Body of pancreas (tissue), 4 donors: ENCODE measurements around the gene SPHK2. TPM values are rescaled to one million over a fixed set of nuclear protein-coding genes. Genes with fewer than 3 reads are reported as not detected.

Experiments
- ATAC-seq: fragments of 150-250 bp; one replicate; pipeline ENCODE4 v1.9.1; 2016
- DNase-seq, 4 donors: peaks; one replicate each; pipeline ENCODE4 v3.0.0-alpha.2; 2019
- H3K27ac ChIP-seq, 4 donors: fragments of 200-600 bp; sonication (generic); 1 replicate in 3 of 4; 2 replicates in 1 of 4; pipeline versions ENCODE4 v1.5.1 to v1.6.1; 2016 to 2019; ENCODE audit warnings: mild to moderate bottlenecking in 1 of 4, mixed read lengths in 1 of 4, moderate library complexity in 1 of 4
- H3K27me3 ChIP-seq, 2 donors: fragments of 200-600 bp; sonication (generic); one replicate each; pipeline ENCODE4 v1.6.0; 2016; ENCODE audit warnings: mild to moderate bottlenecking in 1 of 2
- H3K36me3 ChIP-seq, 2 donors: fragments of 200-600 bp; sonication (generic); replicated peaks in 1 of 2; 2 replicates each; pipeline ENCODE4 v1.5.1; 2016; ENCODE audit warnings: low read depth in 2 of 2; ENCODE audit not compliant: insufficient read depth in 1 of 2
- H3K4me1 ChIP-seq: fragments of 200-600 bp; sonication (generic); one replicate; pipeline ENCODE4 v1.6.0; 2016
- H3K4me3 ChIP-seq, 2 donors: fragments of 200-600 bp; sonication (generic); 1 replicate in 1 of 2; 2 replicates in 1 of 2; pipeline ENCODE4 v1.5.1; 2016 to 2019
- H3K9me3 ChIP-seq, 3 donors: fragments of 200-600 bp; sonication (generic); 1 replicate in 2 of 3; 2 replicates in 1 of 3; pipeline ENCODE4 v1.5.1; 2016
- CTCF ChIP-seq, 7 experiments: fragments of 450-650 bp in 4 of 7; fragments of 200-600 bp in 3 of 7; sonication (generic) in 3 of 7; IDR thresholded peaks; one replicate each; pipeline ENCODE4 v1.5.1; 2016 to 2019; ENCODE audit warnings: antibody characterized with exemption in 7 of 7
- POLR2A ChIP-seq, 3 donors: fragments of 450-650 bp; IDR thresholded peaks; one replicate each; pipeline ENCODE4 v1.6.1; 2016; ENCODE audit warnings: antibody characterized with exemption in 3 of 3, mild to moderate bottlenecking in 2 of 3
- WGBS, 2 donors: methylation state at CpG; one replicate each; pipeline ENCODE4 v1.1.5; 2017; 5-methylcytosine and 5-hydroxymethylcytosine counted together
- intact Hi-C: fragments of 100-400 bp; cut with DNase I; formaldehyde crosslinking; loops from one replicate; pipeline ENCODE4 v1.15.1; 2023
- total RNA-seq, 2 donors: library from RNA; depleted of rRNA; stranded (reverse); fragments of >200 nt; gene quantifications; one replicate each; pipeline ENCODE4 v1.1.0, GENCODE V29; 2016

SPHK2 gene
- total RNA-seq, 2 donors from 2014 or later = 8.3 to 37.6 TPM

- Histone ChIP-seq H3K9me3 (no peaks in the 10 kb centered on the region), H3K4me1 (peaks cover 46% of the 10 kb centered on the region), H3K27me3 (no peaks in the 10 kb centered on the region), H3K36me3 (no peaks in the 10 kb centered on the region), H3K4me3 (peak within 1 kb of the TSS; percentile 51 to 62), H3K27ac (peak within 1 kb of the TSS; percentile 95 to 98 (median 96))
- intact Hi-C loops = no loop called here
- ATAC-seq = no peak
- DNase-seq = peak in 3 of 4 donors; percentile 64 to 65 (median 65)
- TF ChIP-seq POLR2A (IDR thresholded peaks at IDR 0.05) (peak; percentile 35 to 57 (median 48)), CTCF (IDR thresholded peaks at IDR 0.05) (peak in 4 of 7 experiments; percentile 14 to 26 (median 23))
- WGBS, 2 donors = 0% methylated on average over 6 to 40 of the region's 40 CpGs
Measured at GRCh38 chr19:48636859-48637448, 17.6 kb downstream of the SPHK2 start, which contains the start of gene DBP. DBP (minus strand) TSS chr19:48637379; CDS start chr19:48636994, 385 bp downstream.

- Histone ChIP-seq H3K4me3 (no peak overlapping the region), H3K4me1 (peaks cover 46% of the 10 kb centered on the region), H3K9me3 (no peaks in the 10 kb centered on the region), H3K27me3 (no peaks in the 10 kb centered on the region), H3K36me3 (no peaks in the 10 kb centered on the region), H3K27ac (peak overlapping the region; percentile 95 to 98 (median 96))
- peak; percentile 81 for ATAC-seq
- 0% methylated on average over 22 to 38 of the region's 38 CpGs for WGBS, 2 donors
- intact Hi-C loops = no loop called here
- no peak for TF ChIP-seq CTCF (IDR thresholded peaks at IDR 0.05)
- no peak for TF ChIP-seq POLR2A (IDR thresholded peaks at IDR 0.05)
- peak; percentile 99 to 100 (median 100) for DNase-seq
Measured at GRCh38 chr19:48637449-48637947, 18.2 kb downstream of the SPHK2 start.

GRCh38 chr19:48637948-48638830, 18.9 kb downstream of the SPHK2 start:
- ATAC-seq (peak; percentile 63), DNase-seq (peak; percentile 91 to 96 (median 92))
- Histone ChIP-seq H3K9me3 (no peaks in the 10 kb centered on the region), H3K27ac (peak overlapping the region; percentile 95 to 98 (median 96)), H3K4me3 (no peak overlapping the region), H3K4me1 (peaks cover 39% of the 10 kb centered on the region), H3K27me3 (no peaks in the 10 kb centered on the region), H3K36me3 (no peaks in the 10 kb centered on the region)
- 6 to 8% methylated on average over 24 to 29 of the region's 29 CpGs for WGBS, 2 donors
- intact Hi-C loops = no loop called here
- TF ChIP-seq CTCF (IDR thresholded peaks at IDR 0.05) = peak in 2 of 7 experiments; percentile 40 to 56
- peak; percentile 57 to 89 (median 88) for TF ChIP-seq POLR2A (IDR thresholded peaks at IDR 0.05)

- H3K4me3 ChIP-seq = no peak overlapping the region
- H3K36me3 ChIP-seq = no peaks in the 10 kb centered on the region
- no peaks in the 10 kb centered on the region for H3K9me3 ChIP-seq
- DNase-seq = peak in 3 of 4 donors; percentile 23 to 38 (median 27)
- no peak for ATAC-seq
- intact Hi-C loops = no loop called here
- no peaks in the 10 kb centered on the region for H3K27me3 ChIP-seq
- peaks cover 32% of the 10 kb centered on the region for H3K4me1 ChIP-seq
- 65 to 86% methylated on average over 10 to 13 of the region's 16 CpGs for WGBS, 2 donors
- peak overlapping the region in 3 of 4 donors; percentile 95 to 98 (median 96) for H3K27ac ChIP-seq
- TF ChIP-seq CTCF (IDR thresholded peaks at IDR 0.05) = no peak
- TF ChIP-seq POLR2A (IDR thresholded peaks at IDR 0.05) = no peak
Measured at GRCh38 chr19:48638831-48639381, 19.6 kb downstream of the SPHK2 start.
